Measurements from ENCODE around the gene AKAP13.

- TF ChIP-seq CTCF (IDR thresholded peaks at IDR 0.05): no peak
- TF ChIP-seq POLR2A (IDR thresholded peaks at IDR 0.05): no peak
Measured at GRCh38 chr15:85633859-85634258, 253.5 kb downstream of the AKAP13 start.
